Trophoblast cell (in vitro differentiated cells and primary cell): ENCODE results near the gene AGAP1.

Source experiments
- DNase-seq, 2 donors: peaks; one replicate each; pipeline ENCODE4 v3.0.0-alpha.2; 2016
- H2AFZ ChIP-seq: 2 replicates; pipeline ENCODE4 v1.6.1; 2013; ENCODE audit warnings: low read length, moderate library complexity, mild to moderate bottlenecking; ENCODE audit not compliant: insufficient read depth, poor library complexity
- H2AK5ac ChIP-seq: 2 replicates; pipeline ENCODE4 v1.6.1; 2013; ENCODE audit warnings: mild to moderate bottlenecking, low read length
- H2BK120ac ChIP-seq: 2 replicates; pipeline ENCODE4 v1.6.1; 2013; ENCODE audit warnings: low read length, mild to moderate bottlenecking, moderate library complexity; ENCODE audit not compliant: insufficient read depth, poor library complexity
- H2BK12ac ChIP-seq: 2 replicates; pipeline ENCODE4 v1.6.1; 2013; ENCODE audit warnings: mild to moderate bottlenecking, low read length, moderate library complexity
- H2BK5ac ChIP-seq: 2 replicates; pipeline ENCODE4 v1.6.1; 2013; ENCODE audit warnings: low read length, low read depth, moderate library complexity, mild to moderate bottlenecking; ENCODE audit not compliant: poor library complexity
- H3K14ac ChIP-seq: 2 replicates; pipeline ENCODE4 v1.6.1; 2013; ENCODE audit warnings: mild to moderate bottlenecking, low read length
- H3K18ac ChIP-seq: 2 replicates; pipeline ENCODE4 v1.6.1; 2013; ENCODE audit warnings: mild to moderate bottlenecking, low read length
- H3K23ac ChIP-seq: 2 replicates; pipeline ENCODE4 v1.6.1; 2013; ENCODE audit warnings: low read length
- H3K27ac ChIP-seq: 2 replicates; pipeline ENCODE4 v1.5.1; 2013; ENCODE audit warnings: low read depth, mild to moderate bottlenecking, inconsistent platforms, low read length, moderate library complexity
- H3K27me3 ChIP-seq: 2 replicates; pipeline ENCODE4 v1.6.1; 2013; ENCODE audit warnings: inconsistent platforms, mild to moderate bottlenecking, low read length, moderate library complexity; ENCODE audit not compliant: insufficient read depth
- H3K36me3 ChIP-seq, 2 experiments: 1 replicate in 1 of 2; 2 replicates in 1 of 2; pipeline ENCODE4 v1.6.1; 2013; ENCODE audit warnings: low read length in 2 of 2, mild to moderate bottlenecking in 2 of 2, moderate library complexity in 1 of 2; ENCODE audit not compliant: insufficient read depth in 2 of 2, control insufficient read depth in 1 of 2
- H3K4ac ChIP-seq: 2 replicates; pipeline ENCODE4 v1.6.1; 2013; ENCODE audit warnings: low read depth, mild to moderate bottlenecking, low read length, moderate library complexity
- H3K4me1 ChIP-seq, 2 experiments: 1 replicate in 1 of 2; 2 replicates in 1 of 2; pipeline ENCODE4 v1.6.1; 2013; ENCODE audit warnings: low read length in 2 of 2, mild to moderate bottlenecking in 2 of 2, moderate library complexity in 1 of 2; ENCODE audit not compliant: insufficient read depth in 2 of 2, control insufficient read depth in 1 of 2
- H3K4me2 ChIP-seq: 2 replicates; pipeline ENCODE4 v1.6.1; 2013; ENCODE audit warnings: inconsistent platforms, mild to moderate bottlenecking, low read length, moderate library complexity
- H3K4me3 ChIP-seq: 2 replicates; pipeline ENCODE4 v1.5.1; 2013; ENCODE audit warnings: mild to moderate bottlenecking, low read depth, low read length, inconsistent platforms
- H3K79me1 ChIP-seq: one replicate; pipeline ENCODE4 v1.6.1; 2013; ENCODE audit warnings: low read length
- H3K79me2 ChIP-seq: 2 replicates; pipeline ENCODE4 v1.6.1; 2013; ENCODE audit warnings: low read length, mild to moderate bottlenecking; ENCODE audit not compliant: control insufficient read depth, insufficient read depth, poor library complexity
- H3K9ac ChIP-seq: 2 replicates; pipeline ENCODE4 v1.6.1; 2013; ENCODE audit warnings: mild to moderate bottlenecking, low read length
- H3K9me3 ChIP-seq: 2 replicates; pipeline ENCODE4 v1.6.1; 2013; ENCODE audit warnings: low read depth, mild to moderate bottlenecking, control low read depth, inconsistent platforms, low read length; ENCODE audit not compliant: insufficient read depth
- H4K12ac ChIP-seq: 2 replicates; pipeline ENCODE4 v1.6.1; 2013; ENCODE audit warnings: low read depth, mild to moderate bottlenecking, low read length, moderate library complexity
- H4K8ac ChIP-seq: 2 replicates; pipeline ENCODE4 v1.6.1; 2013; ENCODE audit warnings: low read depth, mild to moderate bottlenecking, low read length, moderate library complexity
- H4K91ac ChIP-seq: one replicate; pipeline ENCODE4 v1.6.1; 2013; ENCODE audit warnings: low read depth, mild to moderate bottlenecking, low read length, moderate library complexity
- WGBS: extraction: QIAGEN DNeasy Blood & Tissue Kit; methylation state at CpG from one replicate; pipeline ENCODE4 v1.1.7; 2013; ENCODE audit warnings: missing lambda C conversion rate; ENCODE audit not compliant: insufficient read length, insufficient coverage; ENCODE audit errors: extremely low coverage; 5-methylcytosine and 5-hydroxymethylcytosine counted together

Gene AGAP1

DNA sequence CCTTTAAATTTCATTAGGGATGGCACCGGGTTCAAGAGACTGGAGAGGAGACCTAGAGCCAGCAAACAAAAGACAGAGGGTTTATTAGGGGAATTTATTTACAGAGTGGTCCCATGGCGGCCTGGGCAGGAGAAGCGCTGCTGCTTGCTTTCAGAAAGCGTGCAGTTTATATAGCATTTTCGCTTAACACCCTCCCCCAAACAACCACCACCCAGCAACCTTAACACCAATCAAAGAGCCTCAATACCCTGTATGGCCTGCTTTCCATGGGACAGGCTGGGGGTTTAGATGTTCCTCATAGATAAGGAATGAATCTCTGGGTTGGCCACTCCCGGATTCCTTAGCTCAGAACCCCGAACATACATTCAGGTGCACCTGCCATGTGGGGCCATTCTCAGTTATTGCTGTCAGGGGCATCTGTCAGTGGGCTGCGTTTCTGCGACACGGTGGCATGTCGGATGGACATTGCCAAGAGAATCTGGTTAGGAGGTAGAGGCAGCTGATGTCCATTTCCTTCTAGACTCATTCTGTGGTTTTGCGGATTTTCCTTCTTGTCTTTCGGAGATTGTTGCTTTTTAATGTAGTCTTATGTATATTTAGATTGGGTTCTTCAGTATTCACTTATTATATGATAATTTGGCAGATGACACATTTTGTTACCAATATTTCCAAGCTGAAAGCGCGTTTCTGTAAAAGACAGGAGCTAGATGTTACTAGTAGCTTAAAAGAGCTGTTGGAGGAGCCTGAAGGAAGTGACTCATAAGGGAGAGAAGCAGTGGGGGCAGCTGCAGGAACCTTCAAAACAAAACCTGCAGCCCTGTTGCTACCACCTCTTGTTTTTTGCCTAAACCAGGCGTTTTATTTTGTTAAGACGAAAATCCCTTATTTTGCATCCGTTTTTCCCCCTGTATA is 7.2 kb downstream of the AGAP1 start:
- H4K12ac ChIP-seq = no peak overlapping the region
- H3K27me3 ChIP-seq = no peaks in the 10 kb centered on the region
- H3K23ac ChIP-seq = no peak overlapping the region
- H3K4ac ChIP-seq = peak overlapping the region; percentile 48
- H3K27ac ChIP-seq = peak overlapping the region; percentile 36
- peak overlapping the region; percentile 41 for H4K91ac ChIP-seq
- no peak overlapping the region for H2BK120ac ChIP-seq
- H3K9ac ChIP-seq = no peak overlapping the region
- no peak overlapping the region for H3K4me3 ChIP-seq
- H3K79me2 ChIP-seq = peaks cover 20% of the 10 kb centered on the region
- peaks cover 0 to 2% of the 10 kb centered on the region in 2 experiments for H3K36me3 ChIP-seq
- peaks cover 3% of the 10 kb centered on the region for H3K79me1 ChIP-seq
- no peak overlapping the region for H2AK5ac ChIP-seq
- no CpG with 5 or more reads among the region's 18 CpGs for WGBS
- no peak overlapping the region for H4K8ac ChIP-seq
- no peak for DNase-seq
- H2AFZ ChIP-seq = no peak overlapping the region
- peak overlapping the region; percentile 59 for H3K4me2 ChIP-seq
- H3K14ac ChIP-seq = no peak overlapping the region
- no peak overlapping the region for H3K18ac ChIP-seq
- H2BK12ac ChIP-seq = peak overlapping the region; percentile 47
- no peaks in the 10 kb centered on the region for H3K9me3 ChIP-seq
- no peak overlapping the region for H2BK5ac ChIP-seq
- peaks cover 27 to 34% of the 10 kb centered on the region in 2 experiments for H3K4me1 ChIP-seq

DNA sequence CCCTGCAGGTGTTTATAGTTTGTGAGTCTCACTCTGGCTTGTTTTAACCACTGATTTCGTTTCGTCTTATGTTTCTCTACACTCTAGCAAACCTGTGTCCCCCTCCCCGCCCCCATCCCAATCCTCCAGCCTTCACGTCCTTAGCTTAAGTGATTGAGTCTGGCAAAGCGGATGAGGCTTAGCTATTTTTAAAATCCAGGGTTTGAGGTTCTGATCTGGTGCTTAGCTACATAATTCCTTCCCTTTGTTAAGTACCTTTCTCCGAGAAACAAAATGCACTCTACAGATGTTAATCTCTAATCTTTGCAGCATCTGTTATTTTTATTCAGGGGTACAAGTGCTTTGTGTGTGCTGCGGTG is 7.8 kb downstream of the AGAP1 start:
- H3K79me2 ChIP-seq = peaks cover 16% of the 10 kb centered on the region
- H2BK12ac ChIP-seq = no peak overlapping the region
- no peak overlapping the region for H4K8ac ChIP-seq
- DNase-seq = no peak
- H2BK5ac ChIP-seq = no peak overlapping the region
- H3K4me1 ChIP-seq = peaks cover 24 to 31% of the 10 kb centered on the region in 2 experiments
- no peak overlapping the region for H4K91ac ChIP-seq
- no peaks in the 10 kb centered on the region for H3K27me3 ChIP-seq
- peak overlapping the region; percentile 59 for H3K4me2 ChIP-seq
- WGBS = no CpG with 5 or more reads among the region's 7 CpGs
- no peak overlapping the region for H2AK5ac ChIP-seq
- no peak overlapping the region for H2AFZ ChIP-seq
- no peak overlapping the region for H4K12ac ChIP-seq
- H2BK120ac ChIP-seq = no peak overlapping the region
- H3K9me3 ChIP-seq = no peaks in the 10 kb centered on the region
- H3K14ac ChIP-seq = no peak overlapping the region
- peaks cover 3% of the 10 kb centered on the region for H3K79me1 ChIP-seq
- peak overlapping the region; percentile 36 for H3K27ac ChIP-seq
- peaks cover 0 to 2% of the 10 kb centered on the region in 2 experiments for H3K36me3 ChIP-seq
- no peak overlapping the region for H3K9ac ChIP-seq
- H3K4ac ChIP-seq = peak overlapping the region; percentile 86
- H3K23ac ChIP-seq = no peak overlapping the region
- no peak overlapping the region for H3K4me3 ChIP-seq
- H3K18ac ChIP-seq = no peak overlapping the region

DNA sequence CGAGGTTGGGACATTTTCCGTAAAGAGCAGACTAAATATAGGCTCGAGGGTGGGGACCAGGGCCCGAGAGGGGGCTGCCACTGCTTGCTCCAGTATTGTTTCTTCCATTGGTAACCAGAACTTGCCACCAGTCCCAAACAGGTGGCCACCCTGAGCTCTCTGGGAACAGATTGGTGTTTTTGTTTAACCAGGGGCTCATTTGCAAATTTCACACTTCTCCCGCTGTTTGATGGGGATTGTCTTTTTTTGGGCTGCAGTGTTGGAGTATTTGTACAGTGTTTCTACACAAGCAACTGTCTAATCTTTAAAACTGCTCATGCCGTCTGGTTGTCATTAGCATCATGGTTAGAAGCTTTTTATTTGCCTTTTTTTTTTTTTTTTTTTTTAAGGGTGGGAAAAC is 8.5 kb downstream of the AGAP1 start:
- H3K4me2 ChIP-seq = no peak overlapping the region
- no peak overlapping the region for H3K4me3 ChIP-seq
- peaks cover 14% of the 10 kb centered on the region for H3K79me2 ChIP-seq
- no peak overlapping the region for H3K27ac ChIP-seq
- DNase-seq = no peak
- peak overlapping the region; percentile 86 for H3K4ac ChIP-seq
- H2BK5ac ChIP-seq = no peak overlapping the region
- no peak overlapping the region for H4K12ac ChIP-seq
- no peaks in the 10 kb centered on the region for H3K9me3 ChIP-seq
- no peak overlapping the region for H4K8ac ChIP-seq
- peaks cover 0 to 2% of the 10 kb centered on the region in 2 experiments for H3K36me3 ChIP-seq
- H2AK5ac ChIP-seq = no peak overlapping the region
- no peak overlapping the region for H3K14ac ChIP-seq
- WGBS = no CpG with 5 or more reads among the region's 6 CpGs
- H3K23ac ChIP-seq = no peak overlapping the region
- no peak overlapping the region for H3K18ac ChIP-seq
- H3K9ac ChIP-seq = no peak overlapping the region
- no peak overlapping the region for H2BK120ac ChIP-seq
- peaks cover 24 to 37% of the 10 kb centered on the region in 2 experiments for H3K4me1 ChIP-seq
- no peaks in the 10 kb centered on the region for H3K27me3 ChIP-seq
- peaks cover 3% of the 10 kb centered on the region for H3K79me1 ChIP-seq
- H2BK12ac ChIP-seq = no peak overlapping the region
- no peak overlapping the region for H2AFZ ChIP-seq
- no peak overlapping the region for H4K91ac ChIP-seq

DNA sequence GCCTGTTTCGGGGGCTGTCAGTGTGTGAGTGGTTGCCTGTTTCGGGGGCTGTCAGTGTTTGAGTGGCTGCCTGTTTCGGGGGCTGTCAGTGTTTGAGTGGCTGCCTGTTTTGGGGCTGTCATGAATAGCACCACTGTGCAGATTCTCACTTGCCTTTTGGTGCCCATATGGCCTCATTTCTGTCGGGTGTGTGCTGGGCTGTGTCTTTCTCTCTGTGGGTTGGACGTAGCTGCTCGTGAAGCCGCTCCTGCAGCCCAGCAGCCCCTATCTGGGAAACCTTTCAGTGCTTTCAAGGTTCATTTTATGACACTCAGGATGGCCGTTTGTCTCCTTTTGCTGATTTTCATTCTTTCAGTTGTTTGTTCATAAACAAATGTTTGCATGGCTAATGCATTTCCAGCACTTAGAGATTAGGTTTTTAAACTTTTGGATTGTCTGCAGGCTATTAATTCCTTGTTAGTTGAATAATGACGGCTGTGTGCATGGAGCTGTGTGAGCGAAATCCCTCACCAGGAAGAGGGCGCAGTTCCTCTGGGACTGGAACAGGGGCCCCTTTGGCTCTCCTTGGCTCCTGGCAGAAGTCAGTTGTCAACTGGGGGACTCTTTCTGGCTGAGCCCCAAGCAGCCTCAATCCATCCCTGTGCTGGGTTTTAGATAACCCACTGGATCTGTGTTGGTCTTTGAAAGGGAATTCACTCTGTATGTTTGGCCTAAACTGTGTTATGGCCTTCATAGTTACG is 10.8 kb downstream of the AGAP1 start:
- Histone ChIP-seq H3K27ac (no peak overlapping the region), H3K18ac (no peak overlapping the region)

More for the DNA sequence above, 10.8 kb downstream of the AGAP1 start:
- Histone ChIP-seq H3K4ac (peak overlapping the region; percentile 32), H3K23ac (no peak overlapping the region), H2BK5ac (no peak overlapping the region), H2AFZ (no peak overlapping the region), H2BK12ac (no peak overlapping the region), H3K4me3 (no peak overlapping the region), H3K79me2 (peaks cover 10% of the 10 kb centered on the region), H4K91ac (no peak overlapping the region), H2AK5ac (no peak overlapping the region), H3K9me3 (no peaks in the 10 kb centered on the region), H4K8ac (no peak overlapping the region), H3K9ac (no peak overlapping the region), H3K79me1 (peaks cover 3% of the 10 kb centered on the region), H3K14ac (no peak overlapping the region), H3K4me2 (no peak overlapping the region), H3K4me1 (peaks cover 24 to 38% of the 10 kb centered on the region in 2 experiments), H3K27me3 (no peaks in the 10 kb centered on the region), H4K12ac (no peak overlapping the region), H2BK120ac (no peak overlapping the region), H3K36me3 (no peaks in the 10 kb centered on the region)
- DNase-seq = no peak
- WGBS = no CpG with 5 or more reads among the region's 12 CpGs
